ENCODE results near the gene EIF4A2.
"Not testable (repeated sequence)": the region's sequence is repeated elsewhere in the genome, so short reads cannot be mapped to it uniquely, and the experiment has no call there.

EIF4A2 gene

DNA sequence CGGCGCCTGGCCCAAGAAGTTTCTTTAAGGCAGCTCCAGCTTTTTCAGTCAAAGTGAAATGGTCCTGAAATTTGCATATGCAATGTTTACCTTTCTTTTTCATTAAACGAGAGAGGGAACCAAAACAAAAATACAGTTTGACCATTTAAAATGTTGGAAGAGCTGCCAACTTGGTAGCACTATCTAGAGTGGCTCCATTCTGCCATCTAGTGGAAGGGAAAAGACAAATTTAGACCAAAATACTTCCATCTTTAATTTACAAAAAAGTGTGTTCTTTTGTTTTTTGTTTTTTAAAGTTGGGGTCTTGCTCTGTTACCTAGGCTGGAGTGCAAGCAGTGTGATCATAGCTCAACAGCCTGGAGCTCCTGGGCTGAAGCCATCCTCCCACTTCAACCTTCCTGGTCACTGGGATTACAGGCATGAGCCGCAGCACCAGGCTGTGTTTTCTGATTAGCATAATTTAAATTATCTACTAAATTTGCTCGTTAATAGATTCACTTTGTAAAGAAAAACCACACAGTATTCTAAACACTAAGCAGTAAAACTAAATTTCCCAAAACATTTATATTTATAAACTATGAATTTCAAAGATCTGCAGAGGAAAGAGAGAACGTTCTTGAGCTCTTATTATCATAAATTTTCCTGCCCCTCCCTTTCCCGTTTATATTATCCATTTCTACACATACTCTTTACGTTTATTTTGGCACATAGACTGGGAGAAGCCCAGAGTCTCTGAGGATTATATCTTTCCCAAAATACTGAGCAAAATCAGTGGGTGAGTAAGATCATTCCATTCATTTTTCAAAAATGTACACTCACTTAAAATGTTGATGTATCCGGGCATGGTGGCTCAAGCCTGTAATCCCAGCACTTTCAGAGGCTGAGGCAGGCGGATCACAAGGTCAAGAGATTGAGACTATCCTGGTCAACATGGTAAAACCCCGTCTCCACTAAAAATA is 38.3 kb downstream of the EIF4A2 start:
- no peak for DNase-seq

- DNase-seq, result not testable (repeated sequence)
Observed at GRCh38 chr3:186822388-186822759, 39.0 kb downstream of the EIF4A2 start.

GRCh38 chr3:186823386-186823785 is 40.0 kb downstream of the EIF4A2 start:
- no peak for DNase-seq

GRCh38 chr3:186824430-186825139 is 41.2 kb downstream of the EIF4A2 start:
- DNase-seq, result no peak

DNA sequence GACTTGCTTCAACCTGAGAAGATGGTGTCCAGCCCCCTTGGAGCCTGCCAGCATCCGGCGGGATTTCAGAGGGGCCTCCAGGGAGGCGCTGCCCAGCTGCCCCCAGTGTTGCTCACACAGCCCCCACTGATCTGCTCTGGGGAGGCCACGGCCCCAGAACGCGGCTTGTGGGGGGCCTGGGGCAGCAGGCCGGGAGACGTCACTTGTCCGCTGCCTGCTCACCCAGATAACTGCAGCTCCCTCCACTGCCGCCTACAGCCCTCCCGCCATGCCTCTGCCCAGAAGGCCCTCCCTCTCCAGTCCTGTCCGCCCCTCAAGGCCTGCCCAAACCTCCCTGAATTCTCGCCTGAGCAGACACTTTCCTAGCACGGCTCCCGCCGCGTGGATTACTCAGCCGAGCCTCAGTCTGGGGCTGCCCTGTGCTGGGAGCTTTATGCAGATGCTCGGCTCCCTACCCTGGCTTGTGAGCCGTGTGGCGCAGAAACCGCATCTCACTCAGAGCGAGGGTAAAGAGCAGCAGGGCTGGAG is 42.0 kb downstream of the EIF4A2 start:
- DNase-seq, result no peak

DNA sequence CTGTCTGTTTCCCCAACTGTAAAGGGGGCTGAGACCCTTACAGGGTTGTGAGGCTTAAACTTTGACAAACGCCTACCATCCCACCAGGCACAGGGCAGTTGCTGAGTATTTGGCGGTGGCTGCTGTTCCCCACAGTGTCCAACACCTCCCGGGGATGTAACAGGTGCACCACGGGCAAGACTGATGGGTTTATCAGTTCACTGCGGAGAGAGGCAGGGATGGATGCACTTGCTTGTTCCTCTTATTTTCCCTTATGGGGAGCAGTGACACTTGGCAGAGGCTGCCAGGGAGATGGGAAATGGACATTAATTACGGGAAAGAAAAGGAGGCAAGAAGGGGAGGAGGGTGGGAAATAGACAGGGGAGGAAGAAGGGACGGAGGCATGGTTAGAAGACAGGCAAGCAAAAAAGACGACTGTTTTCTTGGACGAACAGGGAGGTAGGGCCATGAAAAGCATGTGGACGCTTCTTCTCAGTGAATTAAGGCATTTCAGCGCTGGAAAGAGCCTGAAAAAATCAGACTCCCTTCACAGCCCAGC is 42.6 kb downstream of the EIF4A2 start:
- DNase-seq, result no peak

DNA sequence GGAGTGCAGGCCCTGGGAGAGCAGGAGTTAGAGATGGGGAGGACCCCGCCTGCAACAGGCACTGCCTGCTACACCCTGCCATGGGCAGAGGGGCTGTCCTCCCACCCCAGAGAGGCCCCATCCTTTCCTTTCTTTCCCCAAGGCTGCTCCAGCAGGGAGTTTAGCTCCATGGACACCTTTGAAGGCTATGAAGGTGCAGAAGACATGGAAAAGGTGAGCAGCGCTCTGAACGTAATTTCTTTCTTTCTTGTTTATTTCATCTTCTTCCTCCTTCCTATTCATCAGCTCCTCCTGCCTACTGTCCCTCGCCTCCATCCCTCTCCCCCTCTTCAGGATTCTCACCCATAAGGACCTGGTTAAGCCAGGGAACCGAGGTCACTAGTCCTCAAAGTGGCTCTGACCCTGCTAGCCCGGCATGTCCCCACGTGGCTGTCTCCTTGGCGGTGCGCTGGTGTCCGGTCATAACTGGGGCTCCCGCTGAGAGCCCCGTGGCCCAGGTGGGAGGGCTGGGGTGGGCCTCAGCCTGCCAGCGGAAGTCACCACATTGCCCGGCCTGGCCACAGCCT is 43.1 kb downstream of the EIF4A2 start:
- DNase-seq, result no peak

- peak; percentile 80 for DNase-seq
Observed at GRCh38 chr3:186826976-186827857, 43.8 kb downstream of the EIF4A2 start.

DNA sequence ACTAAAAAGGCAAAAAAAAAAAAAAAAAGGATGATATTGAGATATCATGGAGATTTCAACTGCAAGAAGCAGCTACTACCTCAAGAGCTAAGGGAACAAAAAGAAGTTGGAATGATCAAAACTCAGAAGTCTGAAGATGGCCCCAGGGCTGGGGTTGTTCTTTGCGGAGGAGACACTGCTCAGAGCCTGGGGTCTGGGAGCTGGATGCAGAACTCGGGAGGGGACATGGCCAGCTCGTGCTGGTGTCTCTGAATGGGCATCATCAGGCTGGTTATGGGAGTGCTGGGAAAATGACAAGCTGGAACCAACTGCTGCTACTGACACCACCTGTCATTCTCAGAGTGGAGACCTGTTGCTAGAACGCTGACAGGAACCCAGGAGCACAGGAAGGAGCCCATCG is 45.0 kb downstream of the EIF4A2 start:
- no peak for DNase-seq

- no peak for DNase-seq
Observed at GRCh38 chr3:186831798-186832197, 48.4 kb downstream of the EIF4A2 start.

GRCh38 chr3:186832276-186832675 is 48.9 kb downstream of the EIF4A2 start:
- no peak for DNase-seq

Data from activated gamma-delta T cell (primary cell).